ENCODE results near the gene TARDBP.
A peak's percentile ranks its signal among the peaks of the same experiment; 100 is the strongest.
"Not testable (repeated sequence)": the region's sequence is repeated elsewhere in the genome, so short reads cannot be mapped to it uniquely, and the experiment has no call there.

Gene TARDBP

DNA sequence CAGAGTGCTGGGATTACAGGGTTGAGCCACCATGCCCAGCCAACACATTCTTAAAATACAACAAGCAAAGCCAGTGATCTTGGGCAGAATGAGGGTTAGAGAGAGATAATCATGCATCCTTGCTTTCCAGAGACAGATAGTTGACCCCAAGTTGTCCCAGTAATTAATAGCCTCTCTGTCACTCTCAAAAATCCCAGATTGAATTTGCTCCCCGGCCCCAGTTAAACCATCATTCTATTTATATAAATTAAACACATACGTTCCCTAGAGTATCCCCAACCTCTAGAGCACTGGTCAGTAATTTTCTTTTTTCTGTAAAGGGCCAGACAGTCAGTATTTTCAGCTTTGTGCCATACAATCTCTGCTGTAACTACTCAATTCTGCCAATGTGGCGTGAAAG lies 16.4 kb upstream of the TARDBP start:
- DNase-seq: no peak

DNA sequence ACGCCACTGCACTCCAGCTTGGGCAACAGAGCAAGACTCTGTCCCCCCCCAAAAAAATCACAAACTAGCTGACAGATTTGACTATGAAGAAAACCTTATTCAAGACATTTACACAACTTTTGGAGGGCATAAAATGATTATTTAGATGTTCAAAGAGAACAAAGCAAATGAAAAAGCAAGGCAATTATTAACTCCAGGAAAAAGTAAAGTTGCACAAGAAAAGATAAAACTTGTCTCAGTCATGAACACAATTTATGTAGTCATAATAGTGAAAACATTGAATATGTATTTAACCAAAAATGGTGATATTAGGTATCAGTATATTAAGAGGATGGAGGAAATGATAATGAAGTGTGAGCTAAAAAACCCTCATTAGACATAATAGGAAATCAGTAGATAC lies 11.9 kb upstream of the TARDBP start:
- DNase-seq: no peak

DNA sequence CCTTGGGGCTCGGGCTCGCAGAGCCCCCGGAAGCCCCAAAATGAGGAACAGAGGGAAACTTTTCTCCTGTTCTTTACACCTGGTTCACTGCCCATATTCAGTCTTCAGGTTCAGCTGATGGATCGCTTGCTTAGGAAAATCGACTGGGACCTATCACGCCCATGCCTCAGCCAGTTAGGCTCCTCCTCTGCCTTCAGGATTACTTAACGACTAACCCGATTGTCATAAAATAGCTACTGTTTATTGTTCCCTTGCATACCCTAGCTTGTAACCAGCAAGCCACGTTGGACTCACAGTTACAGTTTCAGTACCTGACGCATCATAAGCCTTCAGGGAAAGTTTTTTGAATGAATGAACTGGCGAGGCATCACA lies 692 bp downstream of the TARDBP start:
- no peak for DNase-seq

DNA sequence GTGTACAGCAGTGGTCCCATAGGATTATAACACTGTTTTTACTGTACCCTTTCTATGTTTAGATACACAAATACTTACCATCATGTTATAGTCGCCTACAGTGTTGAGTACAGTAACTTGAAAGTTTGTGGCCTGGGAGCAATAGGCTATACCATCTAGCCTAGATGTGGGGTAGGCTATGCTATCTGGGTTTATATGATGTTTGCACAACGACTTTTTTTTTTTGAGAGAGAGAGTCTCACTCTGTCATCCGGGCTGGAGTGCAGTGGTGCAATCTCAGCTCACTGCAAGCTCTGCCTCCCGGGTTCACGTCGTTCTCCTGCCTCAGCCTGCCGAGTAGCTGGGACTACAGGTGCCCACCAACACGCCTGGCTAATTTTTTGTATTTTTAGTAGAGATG lies 6.9 kb downstream of the TARDBP start:
- DNase-seq: not testable (repeated sequence)

DNA sequence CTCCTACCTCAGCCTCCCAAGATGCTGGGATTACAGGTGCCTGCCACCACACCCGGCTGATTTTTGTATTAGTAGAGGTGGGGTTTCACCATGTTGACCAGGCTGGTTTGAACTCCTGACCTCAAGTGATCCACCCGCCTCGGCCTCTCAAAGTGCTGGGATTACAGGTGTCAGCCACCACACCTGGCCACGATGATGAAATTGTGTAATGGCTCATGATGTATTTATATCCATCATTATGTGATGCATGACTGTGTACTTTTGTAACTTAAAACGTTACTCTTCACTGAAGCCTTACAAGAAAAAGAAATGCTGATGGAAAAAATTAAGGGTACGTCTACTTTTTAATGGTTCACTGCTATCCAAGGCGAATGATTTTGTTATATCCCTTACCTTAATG lies 7.5 kb downstream of the TARDBP start:
- no peak for DNase-seq

DNA sequence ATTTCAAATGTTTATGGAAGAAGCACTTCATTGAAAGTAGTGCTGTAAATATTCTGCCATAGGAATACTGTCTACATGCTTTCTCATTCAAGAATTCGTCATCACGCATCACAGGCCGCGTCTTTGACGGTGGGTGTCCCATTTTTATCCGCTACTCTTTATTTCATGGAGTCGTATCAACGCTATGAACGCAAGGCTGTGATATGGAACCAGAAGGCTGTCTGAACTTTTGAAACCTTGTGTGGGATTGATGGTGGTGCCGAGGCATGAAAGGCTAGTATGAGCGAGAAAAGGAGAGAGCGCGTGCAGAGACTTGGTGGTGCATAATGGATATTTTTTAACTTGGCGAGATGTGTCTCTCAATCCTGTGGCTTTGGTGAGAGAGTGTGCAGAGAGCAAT lies 10.7 kb downstream of the TARDBP start:
- no peak for DNase-seq

DNA sequence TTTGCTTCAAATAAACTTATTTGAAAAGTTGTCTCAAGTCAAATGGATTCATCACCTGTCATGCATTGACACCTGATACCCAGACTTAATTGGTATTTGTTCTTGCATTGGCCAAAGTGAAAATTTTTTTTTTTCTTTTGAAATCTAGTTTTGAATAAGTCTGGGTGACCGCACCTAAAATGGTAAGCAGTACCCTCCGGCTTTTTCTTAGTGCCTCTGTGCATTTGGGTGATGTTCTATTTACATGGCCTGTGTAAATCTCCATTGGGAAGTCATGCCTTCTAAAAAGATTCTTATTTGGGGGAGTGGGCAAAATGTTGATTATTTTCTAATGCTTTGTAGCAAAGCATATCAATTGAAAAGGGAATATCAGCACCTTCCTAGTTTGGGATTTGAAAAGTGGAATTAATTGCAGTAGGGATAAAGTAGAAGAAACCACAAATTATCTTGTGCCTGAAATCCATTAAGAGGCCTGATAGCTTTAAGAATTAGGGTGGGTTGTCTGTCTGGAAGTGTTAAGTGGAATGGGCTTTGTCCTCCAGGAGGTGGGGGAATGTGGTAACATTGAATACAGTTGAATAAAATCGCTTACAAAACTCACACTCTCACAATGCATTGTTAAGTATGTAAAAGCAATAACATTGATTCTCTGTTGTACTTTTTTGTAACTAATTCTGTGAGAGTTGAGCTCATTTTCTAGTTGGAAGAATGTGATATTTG lies 11.9 kb downstream of the TARDBP start:
- DNase-seq: no peak

DNA sequence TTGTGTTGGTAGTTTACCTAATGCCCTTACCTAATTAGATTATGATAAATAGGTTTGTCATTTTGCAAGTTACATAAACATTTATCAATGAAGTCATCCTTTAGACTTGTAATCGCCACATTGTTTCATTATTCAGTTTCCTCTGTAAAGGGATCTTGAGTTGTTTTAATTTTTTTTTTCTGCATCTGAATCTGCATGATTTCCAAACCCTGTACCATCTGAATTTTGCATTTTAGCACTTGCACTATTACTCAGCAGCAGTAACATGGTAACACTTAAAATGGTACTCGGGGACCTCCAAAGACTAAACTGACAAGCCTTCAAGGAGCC lies 12.4 kb downstream of the TARDBP start:
- no peak for DNase-seq

DNA sequence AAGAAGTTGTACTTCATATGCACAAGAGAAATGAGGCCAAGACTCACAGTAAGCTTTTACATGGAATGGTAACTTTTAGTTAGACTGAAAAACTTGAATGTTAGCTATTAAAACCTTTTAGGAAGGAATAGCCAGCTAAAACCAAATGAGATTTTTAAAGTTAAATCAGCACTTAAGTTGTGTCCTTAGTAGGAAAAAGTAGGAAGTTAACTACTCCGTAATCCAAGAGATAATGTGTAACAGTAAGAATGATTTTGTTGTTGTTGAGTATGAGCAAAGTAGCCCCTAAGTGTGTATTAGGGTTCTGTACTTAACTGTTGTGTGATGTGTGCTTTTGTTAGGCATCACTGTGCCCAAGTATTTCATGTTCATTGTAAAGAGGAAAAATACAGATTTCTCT lies 13.2 kb downstream of the TARDBP start:
- no peak for DNase-seq

DNA sequence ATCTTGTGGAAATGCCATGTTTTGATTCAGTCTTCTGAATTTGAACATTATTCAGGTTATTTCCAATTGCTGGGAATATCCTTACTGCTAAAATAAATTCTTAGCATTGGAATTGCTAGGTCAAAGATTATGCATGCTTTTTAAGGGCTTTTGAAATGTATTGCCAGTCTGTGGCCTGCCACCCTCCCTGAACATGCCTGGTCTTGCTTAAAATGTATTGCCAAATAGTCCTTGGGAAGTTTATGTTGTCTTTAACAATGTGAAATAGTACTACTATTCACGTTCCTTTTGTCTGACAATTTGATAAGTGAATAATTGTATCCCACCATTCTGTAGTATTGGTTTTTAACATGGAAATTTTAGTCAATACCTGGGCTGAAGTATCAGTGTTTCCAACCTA lies 13.6 kb downstream of the TARDBP start:
- no peak for DNase-seq

DNA sequence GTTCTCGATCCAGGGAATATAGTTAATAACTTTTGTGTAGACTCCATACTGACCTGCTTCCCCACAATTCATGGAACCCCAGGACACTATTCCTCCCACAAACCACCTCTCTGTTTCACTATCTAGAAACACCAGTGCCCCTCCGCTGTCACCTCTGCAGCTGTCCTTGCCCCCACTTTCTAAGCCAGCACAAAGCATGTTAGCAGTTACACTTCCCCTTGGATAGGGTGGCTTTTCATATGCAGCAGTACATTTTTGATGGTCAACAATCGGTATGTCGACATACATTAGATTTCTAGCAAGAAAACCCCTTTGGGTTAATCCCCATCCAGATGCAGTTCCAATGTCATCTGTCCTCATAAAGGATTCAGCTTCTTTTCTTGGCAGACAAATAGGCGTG lies 14.4 kb downstream of the TARDBP start:
- no peak for DNase-seq

DNA sequence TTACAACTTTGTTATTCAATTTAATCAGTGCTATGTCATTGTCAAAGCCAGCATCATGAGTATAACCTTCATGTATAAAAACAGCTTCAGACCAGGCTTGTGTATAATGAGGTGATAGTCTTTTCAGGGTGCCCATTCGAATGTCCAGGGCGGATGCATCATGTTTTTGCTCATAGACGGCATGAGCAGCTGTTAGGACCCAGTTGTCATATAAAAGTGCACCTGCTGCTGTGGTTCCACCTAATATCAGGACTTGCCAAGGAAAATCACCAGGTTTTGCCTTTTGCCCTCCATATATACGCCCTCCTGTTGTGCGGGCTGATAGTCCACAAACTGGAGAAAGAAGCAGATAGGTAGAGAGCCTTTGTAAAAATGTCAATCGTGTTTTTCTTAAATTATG lies 14.9 kb downstream of the TARDBP start:
- no peak for DNase-seq

DNA sequence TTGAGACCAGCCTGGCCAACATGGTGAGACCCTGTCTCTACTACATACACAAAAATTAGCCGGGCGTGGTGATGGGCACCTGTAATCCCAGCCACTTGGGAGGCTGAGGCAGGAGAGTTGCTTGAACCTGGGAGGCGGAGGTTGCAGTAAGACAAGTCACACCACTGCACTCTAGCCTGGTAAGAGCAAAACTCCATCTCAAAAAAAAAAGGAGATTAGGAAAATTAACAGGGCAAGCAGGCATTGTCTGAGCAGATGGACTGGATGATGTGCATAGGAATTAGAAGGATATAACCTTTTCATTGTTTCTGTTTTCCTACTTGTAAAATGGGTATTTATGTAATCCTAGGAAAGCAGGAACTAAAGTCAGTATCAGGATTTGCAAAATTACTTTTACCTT lies 15.6 kb downstream of the TARDBP start:
- DNase-seq: no peak

DNA sequence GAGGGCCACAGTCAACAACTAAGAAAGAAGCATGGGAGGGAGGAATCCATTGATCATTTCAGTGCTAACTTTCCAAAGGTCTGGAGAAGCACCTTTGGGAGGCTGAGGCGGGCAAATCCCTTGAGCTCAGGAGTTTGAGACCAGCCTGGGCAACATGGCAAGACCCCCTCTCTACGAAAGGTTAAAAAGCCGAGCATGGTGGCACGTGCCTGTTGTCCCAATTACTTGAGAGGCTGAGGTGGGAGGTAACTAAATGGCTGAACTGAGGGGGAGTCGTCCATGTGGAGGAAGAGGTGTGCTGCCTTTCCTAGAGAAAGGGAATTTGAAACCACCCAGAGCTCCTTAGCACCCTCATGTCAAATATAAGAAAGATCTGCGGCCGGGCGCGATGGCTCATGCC lies 18.4 kb downstream of the TARDBP start:
- DNase-seq: no peak

DNA sequence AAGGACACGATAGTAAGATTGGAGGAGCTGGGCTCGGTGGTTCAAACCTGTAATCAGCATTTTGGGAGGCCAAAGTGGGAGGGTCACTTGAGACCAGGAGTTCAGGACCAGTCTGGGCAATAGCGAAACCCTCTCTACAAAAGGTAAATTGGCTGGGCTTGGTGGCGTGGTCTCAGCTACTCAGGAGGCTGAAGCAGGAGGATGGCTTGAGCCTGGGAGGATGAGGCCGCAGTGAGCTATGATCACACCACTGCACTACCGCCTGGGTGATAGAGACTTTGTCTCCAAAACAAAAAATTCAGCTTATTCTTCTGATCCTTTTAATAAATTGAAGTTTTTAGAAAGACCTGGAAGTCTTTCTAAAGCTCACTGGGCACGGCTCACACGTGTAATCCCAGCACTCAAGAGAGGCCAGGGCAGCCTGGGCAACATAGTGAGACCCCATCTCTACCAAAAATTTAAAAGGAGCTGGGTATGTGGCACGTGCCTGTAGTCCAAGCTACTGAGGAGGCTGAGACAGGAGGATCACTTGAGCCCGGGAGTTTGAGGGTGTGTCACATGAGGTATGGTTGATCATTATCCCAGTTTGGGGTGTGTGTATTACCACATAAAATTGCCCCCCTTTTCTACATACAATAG lies 19.3 kb downstream of the TARDBP start:
- no peak for DNase-seq

DNA sequence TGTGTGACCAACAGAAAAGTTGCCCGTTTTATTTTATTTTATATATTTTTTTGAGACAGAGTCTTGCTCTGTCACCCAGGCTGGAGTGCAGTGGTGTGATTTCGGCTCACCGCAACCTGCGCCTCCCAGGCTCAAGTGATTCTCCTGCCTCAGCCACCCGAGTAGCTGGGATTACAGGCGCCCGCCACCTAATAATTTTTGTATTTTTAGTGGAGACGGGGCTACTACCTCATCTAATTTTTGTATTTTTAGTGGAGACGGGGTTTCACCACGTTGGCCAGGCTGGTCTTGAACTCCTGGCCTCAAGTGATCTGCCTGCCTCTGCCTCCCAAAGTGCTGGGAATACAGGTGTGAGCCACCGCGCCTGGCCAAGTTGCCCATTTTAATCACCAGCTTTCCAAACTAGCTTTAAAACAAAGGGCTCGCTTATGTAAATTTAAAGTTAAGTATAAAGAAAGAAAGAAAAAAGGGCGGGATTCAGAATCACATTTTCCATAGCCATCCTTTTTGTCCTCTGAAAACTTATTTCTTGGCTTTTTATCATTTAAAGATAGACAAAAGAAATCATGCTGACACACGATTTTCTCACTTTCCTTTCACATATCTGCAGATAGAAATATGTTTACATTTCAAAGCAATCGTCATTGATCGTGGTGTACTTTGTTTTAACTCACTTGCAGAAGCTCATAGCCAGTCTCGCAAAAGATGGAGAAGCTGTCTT lies 24.7 kb downstream of the TARDBP start:
- not testable (repeated sequence) for DNase-seq

DNA sequence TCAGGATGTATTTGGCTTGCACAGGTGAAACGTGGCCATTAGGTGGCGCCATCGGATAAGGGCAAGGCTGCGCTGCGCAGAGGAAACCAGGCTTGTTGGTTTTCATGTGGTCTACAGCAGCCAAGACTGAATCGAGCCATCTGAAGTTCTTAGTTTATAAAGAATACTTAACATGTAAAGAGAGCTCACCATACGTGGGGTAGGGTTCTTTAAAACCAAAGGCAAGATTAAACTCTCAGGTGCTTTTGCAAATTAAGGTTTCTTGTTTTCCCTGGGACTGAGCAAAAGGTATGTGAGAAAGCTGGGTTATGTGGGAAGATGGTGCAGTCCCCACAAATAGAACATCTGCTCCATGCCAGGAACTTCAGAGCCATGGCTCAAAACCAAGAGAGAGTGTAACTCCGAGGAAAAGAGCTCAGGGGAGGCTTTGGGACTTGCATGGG lies 25.3 kb downstream of the TARDBP start:
- DNase-seq: peak; percentile 95

DNA sequence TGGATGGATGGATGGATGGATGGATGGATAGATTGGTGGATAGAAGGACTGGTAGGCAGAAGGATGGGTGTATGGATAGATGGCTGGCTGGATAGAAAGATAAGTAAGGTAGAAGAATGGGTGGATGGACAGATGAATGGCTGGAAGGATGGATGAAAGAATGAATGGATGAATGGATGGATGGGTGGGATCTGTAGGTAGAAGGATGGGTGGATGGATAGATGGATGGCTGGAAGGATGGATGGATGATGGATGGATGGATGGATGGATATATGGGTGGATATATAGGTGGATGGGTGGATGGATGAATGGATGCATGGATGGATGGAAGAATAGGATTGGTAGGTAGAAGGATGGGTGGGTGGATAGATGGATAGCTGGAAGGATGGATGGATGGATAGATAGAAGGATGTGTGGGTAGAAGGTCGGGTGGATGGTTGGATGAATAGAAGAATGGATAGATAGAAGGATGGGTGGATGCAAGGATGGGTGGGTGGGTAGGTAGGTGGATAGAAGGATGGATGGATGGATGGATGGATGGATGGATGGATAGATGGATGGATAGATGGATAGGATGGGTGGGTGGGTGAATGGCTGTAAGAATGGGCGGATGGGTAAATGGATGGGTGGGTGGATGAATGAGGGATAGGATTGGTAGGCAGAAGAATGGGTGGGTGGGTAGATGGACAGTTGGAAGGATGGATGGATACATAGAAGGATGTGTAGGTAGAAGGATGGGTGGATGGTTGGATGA lies 27.1 kb downstream of the TARDBP start:
- no peak for DNase-seq

DNA sequence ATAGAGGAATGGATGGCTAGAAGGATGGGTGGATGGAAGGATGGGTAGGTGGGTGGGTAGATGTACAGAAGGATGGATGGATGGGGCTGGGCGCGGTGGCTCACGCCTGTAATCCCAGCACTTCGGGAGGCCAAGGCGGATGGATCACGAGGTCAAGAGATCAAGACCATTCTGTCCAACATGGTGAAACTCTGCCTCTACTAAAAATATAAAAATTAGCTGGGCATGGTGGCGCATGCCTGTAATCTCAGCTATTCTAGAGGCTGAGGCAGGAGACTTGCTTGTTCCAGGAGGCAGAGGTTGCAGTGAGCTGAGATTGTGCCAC lies 27.6 kb downstream of the TARDBP start:
- DNase-seq: not testable (repeated sequence)

DNA sequence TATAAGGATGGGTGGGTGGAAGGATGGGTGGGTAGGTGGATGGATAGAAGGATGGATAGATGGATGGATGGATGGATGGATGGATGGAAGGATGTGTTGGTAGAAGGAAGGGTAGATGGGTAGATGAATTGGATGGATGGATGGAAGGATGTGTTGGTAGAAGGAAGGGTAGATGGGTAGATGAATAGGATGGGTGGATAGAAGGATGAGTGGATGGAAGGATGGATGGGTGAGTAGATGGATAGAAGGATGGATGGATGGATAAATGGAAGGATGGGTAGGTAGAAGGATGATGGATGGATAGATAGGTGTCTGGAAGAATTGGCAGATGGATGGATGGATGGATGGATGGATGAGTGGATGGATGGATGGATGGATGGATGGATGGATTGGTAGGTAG lies 28.6 kb downstream of the TARDBP start:
- no peak for DNase-seq

DNA sequence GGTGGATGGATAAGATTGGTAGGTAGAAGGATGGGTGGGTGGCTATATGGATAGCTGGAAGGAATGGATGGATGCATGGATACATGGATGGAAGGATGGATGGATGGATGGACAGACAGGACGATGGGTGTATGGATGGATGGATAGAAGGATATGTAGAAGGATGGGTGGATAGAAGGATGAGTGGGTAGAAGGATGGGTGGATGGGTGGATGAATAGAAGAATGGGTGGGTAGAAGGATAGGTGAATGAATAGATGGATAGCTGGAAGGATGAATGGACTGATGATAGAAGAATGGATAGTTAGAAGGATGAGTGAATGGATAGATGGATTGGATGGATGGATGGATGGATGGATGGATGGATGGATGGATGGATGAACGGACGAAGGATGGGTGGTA lies 29.6 kb downstream of the TARDBP start:
- DNase-seq: no peak

DNA sequence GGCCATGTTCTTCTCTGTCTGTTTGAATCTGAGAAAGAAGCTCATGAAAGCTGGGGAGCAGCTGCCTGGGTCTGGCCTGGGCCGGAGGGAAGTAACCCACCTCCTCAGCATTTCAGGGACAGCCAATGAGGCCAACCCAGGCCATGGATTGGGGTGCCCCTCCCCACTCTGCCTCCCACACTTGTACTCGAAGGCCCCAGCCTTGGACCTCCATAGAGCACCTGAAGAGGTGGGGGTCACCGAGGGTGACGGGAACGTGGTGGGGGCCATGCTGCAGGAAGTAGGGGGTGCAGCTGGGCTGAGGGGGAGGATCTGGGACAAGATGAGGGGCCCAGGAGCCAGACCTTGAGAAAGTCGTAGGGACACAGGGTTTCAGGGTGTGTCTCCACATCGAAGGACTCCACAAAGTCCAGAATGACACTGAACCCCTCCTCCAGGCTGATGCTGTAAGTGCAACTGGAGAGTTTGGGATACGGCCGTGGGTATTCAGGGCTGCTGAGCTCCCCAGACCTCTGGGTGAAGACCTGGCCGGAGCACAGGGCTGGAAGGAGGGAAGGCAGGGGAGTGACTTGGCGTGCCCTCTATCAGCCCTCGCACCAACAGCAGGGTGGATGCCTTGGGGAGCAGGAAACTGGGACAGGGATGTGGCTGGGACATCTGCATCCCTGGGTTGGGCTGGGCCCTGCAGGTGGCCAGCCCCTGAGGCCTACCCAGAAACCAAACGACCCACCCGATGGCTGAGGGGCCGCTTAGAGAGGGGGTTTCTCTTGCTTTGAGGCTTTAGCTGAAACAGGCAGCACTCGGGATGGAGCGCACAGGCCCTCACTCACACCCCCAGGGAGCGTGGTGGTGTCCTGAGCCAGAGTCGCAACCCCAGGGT lies 30.8 kb downstream of the TARDBP start:
- DNase-seq: no peak
